HCT116 (cell line): Measurements from ENCODE around the gene MRPL41. TPM values are rescaled to one million over a fixed set of nuclear protein-coding genes. Genes with fewer than 3 reads are reported as not detected.

Experiments used
- ATAC-seq: fragments of 200-7000 bp; cut with Tn5 transposase; 2 replicates; pipeline ENCODE4 v1.9.1; 2020; ENCODE audit warnings: mild to moderate bottlenecking, moderate library complexity
- BruUV-seq: library from RNA; stranded (reverse); fragments of 400-500 nt; replicated peaks from 2 replicates; lab custom pipeline; 2021; lab: Mats Ljungman, UMichigan
- CTCF ChIA-PET: fragments of 300-600 bp; sonication (Branson Sonifier 250); formaldehyde crosslinking; loops from one replicate; lab custom pipeline; 2021; ENCODE audit warnings: antibody characterized with exemption; lab: Charles Lee
- POLR2A ChIA-PET: fragments of 300-600, 350-600 bp; sonication (Branson Sonifier 250); formaldehyde crosslinking; loops from one replicate; lab custom pipeline; 2021; ENCODE audit warnings: antibody characterized with exemption; lab: Charles Lee
- RAD21 ChIA-PET, 2 experiments: fragments of 300-600 bp; sonication (Branson Sonifier 250); formaldehyde crosslinking; loops; one replicate each; lab custom pipeline; 2023; ENCODE audit warnings: low total read pairs in 2 of 2; ENCODE audit not compliant: uncharacterized antibody in 2 of 2, unreplicated experiment in 2 of 2, low non-redundant PET in 1 of 2; lab: Charles Lee
- DNase-seq: peaks from one replicate; pipeline ENCODE4 v3.0.0-alpha.2; 2010; ENCODE audit warnings: low read depth, low spot score
- H2AFZ ChIP-seq: fragments of 200-600 bp; shearing (Covaris generic), sonication (generic); 2 replicates; pipeline ENCODE4 v1.6.1; 2017; ENCODE audit warnings: low read depth, mixed run types, mixed read lengths, antibody characterized with exemption, low read length; ENCODE audit not compliant: poor library complexity, severe bottlenecking
- H3K27ac ChIP-seq: 2 replicates; pipeline ENCODE4 v1.5.1; 2012; ENCODE audit warnings: low read depth, low read length
- H3K27me3 ChIP-seq: fragments of 200-600 bp; sonication (generic); 2 replicates; pipeline ENCODE4 v1.6.1; 2016; ENCODE audit warnings: mixed run types, low read length, mixed read lengths; ENCODE audit not compliant: insufficient read depth
- H3K36me3 ChIP-seq, 2 experiments: fragments of 200-500 bp in 1 of 2; fragments of 200-600 bp in 1 of 2; sonication (Bioruptor generic) in 1 of 2; sonication (generic) in 1 of 2; 2 replicates each; pipeline versions ENCODE4 v1.5.1 to v1.6.1; 2014 to 2016; ENCODE audit warnings: low read length in 2 of 2, inconsistent platforms in 1 of 2, mixed read lengths in 1 of 2, mixed run types in 1 of 2; ENCODE audit not compliant: insufficient read depth in 2 of 2, control insufficient read depth in 1 of 2
- H3K4me1 ChIP-seq, 2 experiments: fragments of 200-600 bp in 1 of 2; sonication (generic) in 1 of 2; 2 replicates each; pipeline versions ENCODE4 v1.5.1 to v1.6.1; 2012 to 2017; ENCODE audit warnings: low read length in 2 of 2, inconsistent platforms in 1 of 2, mild to moderate bottlenecking in 1 of 2, mixed read lengths in 1 of 2, mixed run types in 1 of 2, moderate library complexity in 1 of 2; ENCODE audit not compliant: insufficient read depth in 2 of 2, control insufficient read depth in 1 of 2
- H3K4me2 ChIP-seq: fragments of 200-600 bp; sonication (generic); 2 replicates; pipeline ENCODE4 v1.6.1; 2017; ENCODE audit warnings: mixed run types, low read length, mixed read lengths
- H3K4me3 ChIP-seq, 2 experiments: fragments of 200-600 bp in 1 of 2; sonication (generic) in 1 of 2; replicated peaks in 1 of 2; 2 replicates each; pipeline ENCODE4 v1.5.1; 2011 to 2016; ENCODE audit warnings: low read length in 2 of 2, control low read depth in 1 of 2, low read depth in 1 of 2, mild to moderate bottlenecking in 1 of 2, mixed read lengths in 1 of 2, mixed run types in 1 of 2
- H3K79me2 ChIP-seq: fragments of 200-600 bp; sonication (generic); 2 replicates; pipeline ENCODE4 v1.6.1; 2017; ENCODE audit warnings: mild to moderate bottlenecking, mixed run types, low read length, moderate library complexity, mixed read lengths; ENCODE audit not compliant: insufficient read depth
- H3K9ac ChIP-seq: fragments of 200-600 bp; sonication (generic); 2 replicates; pipeline ENCODE4 v1.6.1; 2016; ENCODE audit warnings: low read length, mixed read lengths
- H3K9me2 ChIP-seq: fragments of 200-600 bp; sonication (generic), shearing (Covaris generic); 2 replicates; pipeline ENCODE4 v1.6.1; 2017; ENCODE audit warnings: mixed run types, mild to moderate bottlenecking, moderate library complexity; ENCODE audit not compliant: insufficient read depth
- H3K9me3 ChIP-seq, 2 experiments: fragments of 200-500 bp in 1 of 2; fragments of 200-600 bp in 1 of 2; sonication (Bioruptor generic) in 1 of 2; sonication (generic) in 1 of 2; 2 replicates each; pipeline ENCODE4 v1.6.1; 2014 to 2017; ENCODE audit warnings: low read length in 2 of 2, mixed read lengths in 2 of 2, inconsistent platforms in 1 of 2, low read depth in 1 of 2, mild to moderate bottlenecking in 1 of 2, mixed run types in 1 of 2, moderate library complexity in 1 of 2; ENCODE audit not compliant: control insufficient read depth in 1 of 2, insufficient read depth in 1 of 2
- H4K20me1 ChIP-seq: fragments of 200-600 bp; sonication (generic), shearing (Covaris generic); 2 replicates; pipeline ENCODE4 v1.6.1; 2017; ENCODE audit warnings: mixed run types, mild to moderate bottlenecking, moderate library complexity; ENCODE audit not compliant: insufficient read depth
- EGR1 ChIP-seq: IDR thresholded peaks from 2 replicates; pipeline ENCODE4 v1.6.1; 2012; ENCODE audit warnings: low read depth
- ELF1 ChIP-seq: IDR thresholded peaks from 2 replicates; pipeline ENCODE4 v1.6.1; 2012; ENCODE audit warnings: low read depth, borderline replicate concordance
- EZH2 ChIP-seq: fragments of 200-600 bp; sonication (generic); IDR thresholded peaks from 2 replicates; pipeline ENCODE4 v1.6.1; 2017; ENCODE audit warnings: antibody characterized with exemption, mixed run types
- EZH2phosphoT487 ChIP-seq: fragments of 200-600 bp; IDR thresholded peaks from 2 replicates; pipeline ENCODE4 v1.6.1; 2018; ENCODE audit warnings: antibody characterized with exemption, borderline replicate concordance
- FOSL1 ChIP-seq: IDR thresholded peaks from 2 replicates; pipeline ENCODE4 v1.6.1; 2012; ENCODE audit warnings: low read depth
- POLR2A ChIP-seq: IDR thresholded peaks from 2 replicates; pipeline ENCODE4 v1.7.0; 2011; ENCODE audit warnings: borderline replicate concordance; ENCODE audit not compliant: insufficient read depth, insufficient read length; ENCODE audit errors: extremely low read depth
- POLR2AphosphoS5 ChIP-seq: IDR thresholded peaks from 2 replicates; pipeline ENCODE4 v1.6.1; 2011; ENCODE audit warnings: mild to moderate bottlenecking, low read depth, low read length, moderate library complexity
- RAD21 ChIP-seq: IDR thresholded peaks from 2 replicates; pipeline ENCODE4 v1.6.1; 2012; ENCODE audit warnings: low read depth, mild to moderate bottlenecking
- SRF ChIP-seq: IDR thresholded peaks from 2 replicates; pipeline ENCODE4 v1.6.1; 2012; ENCODE audit warnings: low read depth
- TCF7L2 ChIP-seq: IDR thresholded peaks from 2 replicates; pipeline ENCODE4 v1.7.0; 2011; ENCODE audit warnings: borderline replicate concordance, inconsistent platforms; ENCODE audit not compliant: insufficient read depth, insufficient read length; ENCODE audit errors: extremely low read depth
- ZNF274 ChIP-seq: fragments of 200-500 bp; sonication (Bioruptor generic); IDR thresholded peaks from 2 replicates; pipeline ENCODE4 v1.6.1; 2014; ENCODE audit warnings: mild to moderate bottlenecking, low read depth, low read length, inconsistent platforms
- intact Hi-C: fragments of 100-400 bp; cut with micrococcal nuclease; formaldehyde crosslinking; loops from 2 replicates; pipeline ENCODE4 v1.10.0; 2022
- total RNA-seq: library from RNA; stranded (reverse); gene quantifications from one replicate; pipeline ENCODE4 v1.2.1, GENCODE V29; 2021; ENCODE audit not compliant: unreplicated experiment
- TF ChIP-seq, protein P1 (sequence below): IDR thresholded peaks from 2 replicates; pipeline ENCODE4 v1.6.1; 2012; ENCODE audit warnings: low read depth
- TF ChIP-seq, protein P2 (sequence below): IDR thresholded peaks from 2 replicates; pipeline ENCODE4 v1.6.1; 2012
- TF ChIP-seq, protein P3 (sequence below): IDR thresholded peaks from 2 replicates; pipeline ENCODE4 v1.6.1; 2012

The MRPL41 gene
- total RNA-seq, 1 experiment from 2014 or later = 69.5 TPM

DNA sequence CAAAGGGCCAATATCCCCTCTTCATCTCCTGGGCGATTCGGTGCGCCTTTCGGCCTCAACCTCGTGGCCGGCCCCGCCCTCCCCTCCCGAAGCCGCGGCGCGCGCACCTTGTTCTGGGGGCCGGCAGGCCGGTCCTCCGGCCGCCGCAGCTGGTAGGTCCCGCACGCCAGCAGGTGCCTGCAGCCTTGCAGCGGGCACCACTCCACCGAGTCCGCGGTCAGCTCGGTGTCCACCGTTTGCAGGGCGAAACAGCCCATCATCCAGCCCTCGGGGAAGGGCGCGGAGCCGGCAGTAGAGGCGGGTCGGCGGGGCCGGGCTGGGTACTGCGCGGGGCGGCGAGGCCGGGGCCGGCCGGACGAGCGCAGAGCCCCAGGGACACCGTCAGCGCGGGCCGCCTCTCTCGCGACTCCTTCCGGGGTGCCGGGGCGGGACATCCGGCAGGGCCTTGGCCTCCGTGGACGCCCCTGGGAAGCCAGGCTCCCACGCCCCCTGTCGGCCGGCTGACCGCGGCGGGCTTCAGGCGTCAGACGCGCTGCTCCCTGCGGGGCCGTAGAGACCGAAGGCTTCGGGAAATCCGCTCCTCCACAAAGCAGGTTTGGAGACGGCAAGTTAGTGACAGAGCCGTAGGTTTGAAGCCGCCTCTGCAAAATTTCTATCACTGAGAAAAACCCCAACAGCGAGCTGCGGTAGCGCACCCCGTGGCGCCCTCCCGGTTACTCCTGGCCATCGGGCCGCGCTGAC, 27.0 kb downstream of the MRPL41 start, which contains the start of gene DPH7 (continued):
- TF ChIP-seq, protein P1, sequence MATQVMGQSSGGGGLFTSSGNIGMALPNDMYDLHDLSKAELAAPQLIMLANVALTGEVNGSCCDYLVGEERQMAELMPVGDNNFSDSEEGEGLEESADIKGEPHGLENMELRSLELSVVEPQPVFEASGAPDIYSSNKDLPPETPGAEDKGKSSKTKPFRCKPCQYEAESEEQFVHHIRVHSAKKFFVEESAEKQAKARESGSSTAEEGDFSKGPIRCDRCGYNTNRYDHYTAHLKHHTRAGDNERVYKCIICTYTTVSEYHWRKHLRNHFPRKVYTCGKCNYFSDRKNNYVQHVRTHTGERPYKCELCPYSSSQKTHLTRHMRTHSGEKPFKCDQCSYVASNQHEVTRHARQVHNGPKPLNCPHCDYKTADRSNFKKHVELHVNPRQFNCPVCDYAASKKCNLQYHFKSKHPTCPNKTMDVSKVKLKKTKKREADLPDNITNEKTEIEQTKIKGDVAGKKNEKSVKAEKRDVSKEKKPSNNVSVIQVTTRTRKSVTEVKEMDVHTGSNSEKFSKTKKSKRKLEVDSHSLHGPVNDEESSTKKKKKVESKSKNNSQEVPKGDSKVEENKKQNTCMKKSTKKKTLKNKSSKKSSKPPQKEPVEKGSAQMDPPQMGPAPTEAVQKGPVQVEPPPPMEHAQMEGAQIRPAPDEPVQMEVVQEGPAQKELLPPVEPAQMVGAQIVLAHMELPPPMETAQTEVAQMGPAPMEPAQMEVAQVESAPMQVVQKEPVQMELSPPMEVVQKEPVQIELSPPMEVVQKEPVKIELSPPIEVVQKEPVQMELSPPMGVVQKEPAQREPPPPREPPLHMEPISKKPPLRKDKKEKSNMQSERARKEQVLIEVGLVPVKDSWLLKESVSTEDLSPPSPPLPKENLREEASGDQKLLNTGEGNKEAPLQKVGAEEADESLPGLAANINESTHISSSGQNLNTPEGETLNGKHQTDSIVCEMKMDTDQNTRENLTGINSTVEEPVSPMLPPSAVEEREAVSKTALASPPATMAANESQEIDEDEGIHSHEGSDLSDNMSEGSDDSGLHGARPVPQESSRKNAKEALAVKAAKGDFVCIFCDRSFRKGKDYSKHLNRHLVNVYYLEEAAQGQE = no peak
- TF ChIP-seq, all 23 proteins: peak for 10

DNA sequence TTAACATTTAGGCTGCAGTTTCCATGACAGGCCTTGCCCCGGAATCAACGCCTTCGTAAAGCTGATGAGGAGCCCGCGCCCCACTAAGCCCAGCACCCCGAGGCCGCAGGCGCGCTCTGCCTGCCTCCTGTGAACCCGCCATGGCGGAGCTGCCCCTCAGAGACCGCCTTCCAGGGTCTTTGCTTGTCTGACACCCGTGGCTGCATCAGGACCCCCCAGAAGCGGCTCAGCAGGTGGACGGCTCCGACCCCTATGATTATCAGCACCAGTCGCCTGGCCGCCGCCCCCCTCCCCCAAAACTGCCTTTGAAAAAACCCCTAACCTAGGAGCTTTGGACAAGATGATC, 27.6 kb downstream of the MRPL41 start:
- TSS peak; percentile 32 for BruUV-seq

More for the DNA sequence above, 27.6 kb downstream of the MRPL41 start:
- H3K4me2 ChIP-seq = peak overlapping the region; percentile 93
- H3K9me2 ChIP-seq = no peaks in the 10 kb centered on the region
- H3K4me3 ChIP-seq = peak overlapping the region; percentile 61 to 91; a peak in 3 of 4 replicates
- no peaks in the 10 kb centered on the region for H3K27me3 ChIP-seq
- ChIA-PET RAD21 (no interaction called here), POLR2A (no interaction called here), CTCF (interaction anchor here (0.7 to 2.7 kb wide), 3 partner anchors 11 to 138 kb away, joined by 3 to 11 read pairs (median 3); partner anchors contain the start of gene ZMYND19)
- peak overlapping the region; percentile 89 for H3K27ac ChIP-seq
- peaks cover 68% of the 10 kb centered on the region for H3K79me2 ChIP-seq
- TF ChIP-seq SRF (no peak), POLR2AphosphoS5 (no peak), EGR1 (no peak), POLR2A (no peak), ELF1 (no peak), EZH2phosphoT487 (no peak), TCF7L2 (no peak), FOSL1 (no peak), EZH2 (no peak), RAD21 (no peak), ZNF274 (no peak)
- TF ChIP-seq, protein P2, sequence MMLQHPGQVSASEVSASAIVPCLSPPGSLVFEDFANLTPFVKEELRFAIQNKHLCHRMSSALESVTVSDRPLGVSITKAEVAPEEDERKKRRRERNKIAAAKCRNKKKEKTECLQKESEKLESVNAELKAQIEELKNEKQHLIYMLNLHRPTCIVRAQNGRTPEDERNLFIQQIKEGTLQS = no peak
- TF ChIP-seq, protein P1 = no peak
- TF ChIP-seq, protein P3, sequence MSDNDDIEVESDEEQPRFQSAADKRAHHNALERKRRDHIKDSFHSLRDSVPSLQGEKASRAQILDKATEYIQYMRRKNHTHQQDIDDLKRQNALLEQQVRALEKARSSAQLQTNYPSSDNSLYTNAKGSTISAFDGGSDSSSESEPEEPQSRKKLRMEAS = no peak
- ATAC-seq (no peak), DNase-seq (no peak)
- H3K36me3 ChIP-seq = peaks cover 11 to 50% of the 10 kb centered on the region in 2 experiments; a peak in 3 of 4 replicates
- intact Hi-C loops = loop anchor here (5.0 kb wide), 1 partner anchor 33 kb away; no protein-coding TSS in a partner anchor
- peaks cover 6 to 15% of the 10 kb centered on the region in 2 experiments; a peak in 3 of 4 replicates for H3K4me1 ChIP-seq
- H3K9ac ChIP-seq = peak overlapping the region; percentile 89; the same call in 1 of the 2 replicates
- H2AFZ ChIP-seq = no peak overlapping the region
- H3K9me3 ChIP-seq = no peaks in the 10 kb centered on the region
- H4K20me1 ChIP-seq = no peaks in the 10 kb centered on the region
